ENCODE results near the gene FAM3B.

FAM3B gene

DNA sequence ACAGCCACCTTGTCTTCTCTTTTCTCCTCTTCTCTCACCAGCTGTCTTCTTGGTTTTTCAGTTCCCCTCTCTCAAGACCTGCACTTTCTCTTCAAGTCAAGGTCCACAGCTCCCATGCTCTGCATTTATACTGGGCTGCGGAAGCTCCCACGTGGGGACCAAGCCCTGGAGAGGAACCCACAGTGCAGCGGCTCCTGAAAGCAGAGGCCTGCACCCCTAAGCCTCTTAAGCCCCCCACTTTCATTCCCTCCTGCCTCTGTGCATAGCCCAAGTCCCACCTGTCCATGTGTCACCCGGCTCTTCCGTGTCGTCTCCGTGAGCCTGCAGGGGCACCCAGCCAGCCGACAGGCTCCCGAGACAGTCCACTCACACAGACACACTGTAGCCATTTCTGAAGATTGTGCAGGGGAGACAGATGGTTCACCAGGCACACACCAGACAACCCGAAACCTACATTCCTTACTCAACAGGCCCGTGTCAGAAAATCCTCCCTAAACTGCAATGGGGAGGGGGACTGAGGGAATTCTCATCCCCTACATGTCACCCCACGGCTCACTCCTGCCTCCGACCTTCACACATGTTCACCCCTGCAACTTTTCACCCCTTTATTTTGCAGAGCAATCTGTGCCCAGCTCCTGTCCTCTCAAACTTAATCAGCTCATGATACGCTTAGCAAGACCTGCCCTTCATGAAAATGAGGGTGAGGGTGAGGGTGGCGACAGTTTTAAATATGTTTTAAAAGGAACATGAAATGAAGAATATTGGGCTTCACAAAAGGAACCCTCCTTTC lies 51.5 kb downstream of the FAM3B start:
- no peak for DNase-seq

GRCh38 chr21:41368735-41369104 lies 52.1 kb downstream of the FAM3B start:
- DNase-seq, result no peak

- peak in 1 of 56 donors; percentile 14 for DNase-seq
Observed at GRCh38 chr21:41369105-41369919, 52.7 kb downstream of the FAM3B start.

DNA sequence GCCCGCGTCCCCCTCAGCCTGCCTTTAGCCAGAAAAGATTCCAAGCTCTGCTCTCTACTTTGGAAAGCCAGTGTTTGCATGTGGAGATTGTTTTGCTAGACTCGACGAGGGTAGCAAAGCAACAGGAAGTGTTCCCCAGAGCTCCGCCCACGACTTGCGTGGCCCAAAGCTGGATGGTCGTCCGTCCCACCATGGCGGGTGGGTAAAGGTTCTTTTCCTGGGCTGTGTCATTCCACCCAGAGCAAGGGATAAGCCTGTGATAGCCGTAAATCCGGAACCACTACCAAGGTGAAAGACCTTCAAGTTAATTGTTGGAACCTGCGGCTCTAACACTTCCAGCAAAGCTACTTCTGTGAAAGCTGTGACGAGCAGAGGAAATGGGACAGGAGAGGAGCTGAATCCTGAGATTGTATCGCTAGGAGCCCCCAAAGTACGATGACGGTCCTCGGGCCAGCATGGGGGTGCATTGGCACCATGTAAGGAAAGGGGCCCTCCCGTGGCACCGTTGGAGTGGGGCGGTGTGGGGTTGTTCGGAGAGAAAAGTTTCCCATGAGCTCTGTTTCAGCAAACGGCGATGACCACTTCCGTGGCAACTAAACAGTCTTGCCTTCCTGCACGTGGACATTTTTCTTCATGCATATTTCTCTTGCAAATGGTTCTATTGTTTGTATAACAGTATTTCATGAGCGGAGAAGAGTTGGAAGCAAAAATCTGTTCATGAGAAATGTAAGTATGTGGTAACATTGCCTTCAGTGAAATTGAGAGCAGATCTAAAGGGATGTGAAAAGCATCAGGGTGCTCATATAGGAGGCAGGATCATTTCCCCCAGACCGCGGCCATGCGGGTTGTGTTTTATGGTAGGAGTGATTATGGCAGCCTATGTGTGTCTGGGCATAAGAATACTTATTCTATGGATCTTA lies 53.6 kb downstream of the FAM3B start:
- no peak for DNase-seq

- no peak for DNase-seq
Observed at GRCh38 chr21:41370840-41371684, 54.5 kb downstream of the FAM3B start.

- DNase-seq, result no peak
Observed at GRCh38 chr21:41371685-41372030, 55.1 kb downstream of the FAM3B start.

DNA sequence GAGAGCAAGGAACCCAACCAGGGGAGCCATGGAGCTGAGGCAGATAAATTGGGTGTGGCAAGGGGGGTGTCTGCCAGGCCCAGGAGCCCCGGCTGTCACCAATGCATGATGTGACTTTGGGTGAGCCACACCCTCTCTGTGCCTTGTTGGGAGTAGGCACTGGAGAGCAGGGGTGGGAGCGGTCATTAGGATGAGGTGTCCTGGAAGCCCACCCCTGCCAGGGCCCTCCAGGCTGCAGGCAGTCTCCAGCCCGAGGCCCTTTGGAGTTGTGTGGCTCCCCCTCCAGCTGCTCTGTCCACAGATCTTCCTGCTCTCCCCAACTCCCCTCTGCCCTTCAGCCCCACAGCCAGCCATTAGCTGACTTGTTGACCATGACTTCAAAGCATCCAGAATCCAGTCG lies 56.7 kb downstream of the FAM3B start:
- DNase-seq, result no peak

- no peak for DNase-seq
Observed at GRCh38 chr21:41373763-41374162, 57.2 kb downstream of the FAM3B start.

- no peak for DNase-seq
Observed at GRCh38 chr21:41374177-41374712, 57.6 kb downstream of the FAM3B start.

DNA sequence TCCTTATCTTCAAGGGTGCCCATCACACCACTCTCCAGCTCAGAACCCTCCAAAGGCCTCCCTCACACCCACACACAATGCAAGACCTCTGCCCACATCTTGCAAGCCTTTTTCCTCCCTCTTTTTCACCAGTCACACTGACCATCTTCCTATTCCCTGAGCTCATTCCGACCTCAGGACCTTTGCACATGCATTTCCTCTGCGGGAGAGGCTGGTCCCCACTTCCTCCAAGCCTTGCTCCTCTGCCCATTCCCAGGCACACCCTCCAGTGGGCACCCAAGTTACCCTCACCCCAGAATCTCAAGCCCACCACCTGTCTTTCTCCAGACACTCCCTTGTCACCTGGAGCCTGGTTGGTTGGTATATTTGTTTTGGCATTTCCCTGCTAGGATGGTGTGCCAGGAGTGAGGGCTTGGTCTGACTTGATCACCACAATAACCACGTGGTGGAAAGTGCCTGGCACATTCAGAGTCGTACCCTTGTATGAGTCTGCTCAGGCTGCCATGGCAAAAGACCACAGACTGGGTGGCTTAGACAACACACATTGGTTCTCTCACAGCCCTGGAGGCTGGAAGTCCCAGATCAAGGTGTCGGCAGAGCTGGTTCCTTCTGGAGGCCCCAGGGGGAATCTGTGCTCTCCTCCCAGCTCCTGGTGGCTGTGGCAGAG lies 58.4 kb downstream of the FAM3B start:
- no peak for DNase-seq

DNA sequence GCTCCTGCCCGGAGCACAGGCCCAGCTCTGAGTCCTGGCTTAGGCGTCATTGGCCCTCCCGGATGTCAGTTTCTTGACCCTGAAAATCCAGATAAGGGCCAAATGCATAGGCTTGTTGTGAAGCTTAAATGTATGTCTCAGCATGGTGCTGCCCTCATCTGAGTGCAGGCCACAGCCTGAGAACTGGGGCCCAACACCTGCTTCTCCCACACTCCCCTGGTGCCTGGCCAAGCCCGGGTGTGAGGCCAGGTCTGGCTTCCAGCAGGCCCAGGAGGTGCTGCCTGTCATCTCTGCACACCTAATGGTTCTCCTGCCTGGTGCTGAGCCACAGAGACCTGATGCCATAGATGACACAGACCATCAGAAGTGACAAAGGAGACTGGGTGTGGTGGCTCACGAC lies 59.3 kb downstream of the FAM3B start:
- no peak for DNase-seq

GRCh38 chr21:41377715-41378114 lies 61.1 kb downstream of the FAM3B start:
- DNase-seq, result no peak

DNA sequence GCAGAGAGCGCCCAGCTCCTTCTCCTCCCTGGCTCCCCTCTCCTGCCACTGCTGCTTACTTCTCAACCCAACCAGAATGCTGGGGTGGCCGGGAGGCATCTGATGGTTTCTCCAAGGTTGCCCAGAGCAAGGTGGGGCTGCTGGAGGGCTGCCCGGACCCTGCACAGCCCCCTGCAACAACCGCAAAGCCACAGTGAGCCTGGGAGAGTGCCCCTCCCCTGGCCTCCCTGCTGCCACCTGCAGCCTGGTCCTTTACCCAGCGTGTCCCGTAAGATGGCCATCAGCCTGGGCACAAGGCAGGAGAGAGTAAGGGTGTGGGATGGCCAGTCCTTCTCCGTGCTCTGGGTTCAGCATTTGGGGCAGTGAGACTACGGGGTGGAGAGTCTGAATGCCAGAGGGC lies 62.2 kb downstream of the FAM3B start:
- no peak for DNase-seq

DNA sequence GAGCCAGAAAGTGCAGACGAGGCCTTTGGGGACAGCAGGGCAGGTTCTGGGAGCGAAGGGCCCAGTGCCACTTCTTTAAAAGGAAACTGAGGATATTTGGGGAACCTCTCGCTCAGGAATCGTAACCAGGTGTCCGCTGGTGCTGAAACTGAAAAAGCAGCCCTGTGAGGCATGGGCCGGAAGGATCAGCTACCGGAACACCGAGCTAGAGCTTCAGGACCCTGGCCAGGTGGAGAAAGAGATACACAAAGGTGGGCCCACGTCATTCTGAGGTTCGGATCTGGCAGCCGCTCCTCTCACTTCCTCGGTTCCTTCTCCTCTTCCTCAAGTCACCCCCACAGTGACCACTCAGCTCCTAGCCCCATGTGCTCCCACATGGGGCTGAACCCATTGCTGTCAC lies 63.3 kb downstream of the FAM3B start:
- no peak for DNase-seq

DNA sequence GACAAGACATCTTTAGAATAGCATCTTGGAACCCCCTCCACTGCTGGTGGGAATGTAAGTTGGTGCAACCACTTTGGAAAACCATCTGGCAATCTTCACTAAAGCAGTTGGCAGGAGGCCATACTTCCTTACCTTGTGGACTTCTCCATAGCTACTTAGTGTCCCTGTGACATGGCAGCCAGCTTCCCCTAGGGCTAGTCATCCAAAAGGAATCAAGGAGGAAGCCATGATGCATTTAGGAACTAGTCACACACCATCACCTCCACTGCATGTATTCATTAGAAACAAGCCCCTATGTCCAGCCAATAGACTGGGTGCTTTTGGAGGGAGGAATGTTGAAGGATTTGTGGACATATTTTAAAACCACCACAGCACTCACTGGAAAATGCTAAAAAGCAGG lies 65.1 kb downstream of the FAM3B start:
- DNase-seq, result no peak

- no peak for DNase-seq
Observed at GRCh38 chr21:41387042-41387819, 70.6 kb downstream of the FAM3B start.

- DNase-seq, result no peak
Observed at GRCh38 chr21:41387824-41388223, 71.2 kb downstream of the FAM3B start.

DNA sequence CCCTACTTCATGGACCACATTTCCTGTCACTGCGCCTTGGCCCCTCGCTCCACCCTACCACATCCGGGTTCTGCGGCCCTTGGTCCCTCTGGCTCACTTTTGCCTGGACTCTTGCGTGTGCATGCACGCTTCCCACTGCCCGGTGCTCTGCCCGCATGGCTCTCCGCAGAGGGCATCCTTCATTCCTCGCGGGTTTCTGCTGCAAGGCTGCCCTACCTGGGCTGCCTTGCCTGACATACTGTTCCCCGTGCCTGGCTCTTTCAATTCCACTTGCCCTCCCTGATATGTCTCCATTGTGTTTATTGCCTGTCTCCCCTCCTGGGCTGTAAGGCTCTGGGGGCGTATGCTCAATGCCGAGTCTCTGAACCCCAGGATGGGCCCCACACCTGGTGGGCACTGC lies 71.7 kb downstream of the FAM3B start:
- no peak for DNase-seq

GRCh38 chr21:41390043-41390639 lies 73.5 kb downstream of the FAM3B start:
- DNase-seq, result no peak

Data from amygdala (tissue), 56 donors.